Measurements from ENCODE around the gene PCBP3. TPM values are rescaled to one million over a fixed set of nuclear protein-coding genes. Genes with fewer than 3 reads are reported as not detected.

PCBP3 gene
- total and polyA plus RNA-seq, 2 donors from 2014 or later = 2.3 to 5.4 TPM

DNA sequence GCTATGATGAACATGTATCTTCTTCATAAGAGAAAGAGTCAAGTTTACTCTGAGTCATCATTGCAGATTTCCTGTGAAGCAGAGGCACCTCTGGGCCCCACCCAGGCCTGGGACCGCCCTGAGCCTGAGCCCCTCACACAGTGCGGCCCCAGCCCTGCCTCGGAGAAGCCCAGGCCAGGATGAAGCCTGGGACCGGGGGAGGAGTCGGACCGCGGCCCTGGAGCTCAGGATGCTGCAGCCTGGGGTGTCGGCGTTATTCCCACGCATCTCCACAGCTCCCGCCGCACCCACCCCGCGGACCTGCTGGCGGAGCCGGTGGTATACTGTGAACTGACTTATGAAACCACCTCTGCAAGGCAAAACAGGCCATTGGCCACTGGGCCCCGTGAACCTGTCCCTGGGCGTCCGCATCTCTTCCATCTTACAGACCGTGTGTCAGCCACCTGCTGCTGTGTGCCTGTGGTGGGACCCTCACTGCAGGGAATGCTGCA is 335.7 kb downstream of the PCBP3 start:
- intact Hi-C loops (cut with DNase I) = loop anchor here (10.0 kb wide), 1 partner anchor 126 kb away; no protein-coding TSS in a partner anchor
- Histone ChIP-seq H3K36me3 (ENCODE audit: control insufficient read depth in 2 of 3, insufficient read depth in 3 of 3, low read length in 3 of 3) (no peaks in the 10 kb centered on the region), H3K4me3 (ENCODE audit: low read length in 3 of 3) (no peak overlapping the region), H3K27ac (ENCODE audit: low read depth in 2 of 2, low read length in 2 of 2) (no peak overlapping the region), H3K9me3 (ENCODE audit: control insufficient read depth in 2 of 3, insufficient read depth in 1 of 3, low read length in 3 of 3) (no peaks in the 10 kb centered on the region), H3K4me1 (ENCODE audit: control insufficient read depth in 2 of 3, insufficient read depth in 2 of 3, low read depth in 1 of 3, low read length in 3 of 3) (peaks cover 0 to 19% (median 4%) of the 10 kb centered on the region in 3 donors), H3K9ac (ENCODE audit: low read length in 3 of 3) (no peak overlapping the region), H3K27me3 (ENCODE audit: control insufficient read depth, insufficient read depth, low read length) (peaks cover 5% of the 10 kb centered on the region)
- FAIRE-seq = no peak
- TF ChIP-seq, protein P1, sequence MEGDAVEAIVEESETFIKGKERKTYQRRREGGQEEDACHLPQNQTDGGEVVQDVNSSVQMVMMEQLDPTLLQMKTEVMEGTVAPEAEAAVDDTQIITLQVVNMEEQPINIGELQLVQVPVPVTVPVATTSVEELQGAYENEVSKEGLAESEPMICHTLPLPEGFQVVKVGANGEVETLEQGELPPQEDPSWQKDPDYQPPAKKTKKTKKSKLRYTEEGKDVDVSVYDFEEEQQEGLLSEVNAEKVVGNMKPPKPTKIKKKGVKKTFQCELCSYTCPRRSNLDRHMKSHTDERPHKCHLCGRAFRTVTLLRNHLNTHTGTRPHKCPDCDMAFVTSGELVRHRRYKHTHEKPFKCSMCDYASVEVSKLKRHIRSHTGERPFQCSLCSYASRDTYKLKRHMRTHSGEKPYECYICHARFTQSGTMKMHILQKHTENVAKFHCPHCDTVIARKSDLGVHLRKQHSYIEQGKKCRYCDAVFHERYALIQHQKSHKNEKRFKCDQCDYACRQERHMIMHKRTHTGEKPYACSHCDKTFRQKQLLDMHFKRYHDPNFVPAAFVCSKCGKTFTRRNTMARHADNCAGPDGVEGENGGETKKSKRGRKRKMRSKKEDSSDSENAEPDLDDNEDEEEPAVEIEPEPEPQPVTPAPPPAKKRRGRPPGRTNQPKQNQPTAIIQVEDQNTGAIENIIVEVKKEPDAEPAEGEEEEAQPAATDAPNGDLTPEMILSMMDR (IDR thresholded peaks at IDR 0.05; ENCODE audit: borderline replicate concordance, extremely low read depth, insufficient read depth) = no peak
- DNase-seq = peak in 1 of 5 donors; percentile 69

DNA sequence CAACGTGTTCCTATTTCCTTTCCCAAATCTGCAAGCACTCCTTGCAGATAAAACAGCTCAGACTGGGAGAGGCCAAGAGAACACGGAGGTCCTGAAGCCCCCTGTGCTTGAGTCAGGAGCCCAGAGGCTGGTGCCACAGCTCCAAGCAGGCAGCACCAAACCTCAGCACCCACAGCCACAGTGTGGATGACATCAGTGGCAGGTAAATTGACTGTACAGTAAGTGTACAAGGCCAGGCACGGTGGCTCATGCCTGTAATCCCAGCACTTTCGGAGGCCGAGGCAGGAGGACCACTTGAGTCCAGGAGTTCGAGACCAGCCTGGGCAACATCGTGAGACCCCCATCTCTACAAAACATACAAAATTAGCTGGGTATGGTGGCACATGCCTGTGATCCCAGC is 336.1 kb downstream of the PCBP3 start:
- FAIRE-seq = no peak

DNA sequence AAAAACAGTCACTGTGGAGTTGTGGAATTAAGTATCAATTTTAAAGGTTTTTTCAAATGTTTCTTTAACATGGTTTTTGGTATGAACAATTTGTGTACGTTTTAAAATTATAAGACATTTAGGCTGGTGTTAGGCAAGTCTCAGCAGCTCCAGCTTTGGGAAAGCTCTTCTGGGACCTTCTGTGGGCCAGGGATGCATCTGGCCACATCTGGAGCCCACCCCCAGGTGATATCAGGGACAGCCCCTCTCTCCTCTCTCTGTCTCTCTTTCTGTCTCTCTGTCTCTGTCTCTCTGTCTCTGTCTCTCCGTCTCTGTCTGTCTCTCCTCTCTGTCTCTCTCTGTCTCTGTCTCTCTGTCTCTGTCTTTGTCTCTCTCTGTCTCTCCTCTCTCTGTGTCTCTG is 336.7 kb downstream of the PCBP3 start:
- no peak for DNase-seq
- peaks cover 0 to 4% (median 4%) of the 10 kb centered on the region in 3 donors for H3K36me3 ChIP-seq (ENCODE audit: control insufficient read depth in 2 of 3, insufficient read depth in 3 of 3, low read length in 3 of 3)
- H3K27me3 ChIP-seq (ENCODE audit: control insufficient read depth, insufficient read depth, low read length) = peaks cover 5% of the 10 kb centered on the region
- no peak overlapping the region for H3K27ac ChIP-seq (ENCODE audit: low read depth in 2 of 2, low read length in 2 of 2)
- TF ChIP-seq, protein P1 (IDR thresholded peaks at IDR 0.05; ENCODE audit: borderline replicate concordance, extremely low read depth, insufficient read depth) = no peak
- H3K4me1 ChIP-seq (ENCODE audit: control insufficient read depth in 2 of 3, insufficient read depth in 2 of 3, low read depth in 1 of 3, low read length in 3 of 3) = peaks cover 0 to 11% (median 4%) of the 10 kb centered on the region in 3 donors
- H3K4me3 ChIP-seq (ENCODE audit: low read length in 3 of 3) = no peak overlapping the region
- no peak for FAIRE-seq
- no peaks in the 10 kb centered on the region for H3K9me3 ChIP-seq (ENCODE audit: control insufficient read depth in 2 of 3, insufficient read depth in 1 of 3, low read length in 3 of 3)
- intact Hi-C loops (cut with DNase I) = no loop called here
- H3K9ac ChIP-seq (ENCODE audit: low read length in 3 of 3) = no peak overlapping the region

More for the DNA sequence above, 336.1 kb downstream of the PCBP3 start:
- H3K27me3 ChIP-seq (ENCODE audit: control insufficient read depth, insufficient read depth, low read length) = peaks cover 5% of the 10 kb centered on the region
- H3K9ac ChIP-seq (ENCODE audit: low read length in 3 of 3) = no peak overlapping the region
- intact Hi-C loops (cut with DNase I) = loop anchor here (10.0 kb wide), 1 partner anchor 125 kb away; no protein-coding TSS in a partner anchor
- no peak overlapping the region for H3K4me3 ChIP-seq (ENCODE audit: low read length in 3 of 3)
- H3K27ac ChIP-seq (ENCODE audit: low read depth in 2 of 2, low read length in 2 of 2) = no peak overlapping the region
- TF ChIP-seq, protein P1 (IDR thresholded peaks at IDR 0.05; ENCODE audit: borderline replicate concordance, extremely low read depth, insufficient read depth) = no peak
- DNase-seq = no peak
- peaks cover 0 to 16% (median 4%) of the 10 kb centered on the region in 3 donors for H3K4me1 ChIP-seq (ENCODE audit: control insufficient read depth in 2 of 3, insufficient read depth in 2 of 3, low read depth in 1 of 3, low read length in 3 of 3)
- H3K36me3 ChIP-seq (ENCODE audit: control insufficient read depth in 2 of 3, insufficient read depth in 3 of 3, low read length in 3 of 3) = no peaks in the 10 kb centered on the region
- no peaks in the 10 kb centered on the region for H3K9me3 ChIP-seq (ENCODE audit: control insufficient read depth in 2 of 3, insufficient read depth in 1 of 3, low read length in 3 of 3)

Measured in kidney (tissue), 14 donors.